GM18909 (cell line): ENCODE results near the gene ELAVL1.

Source experiments
- ATAC-seq: cut with Tn5 transposase; IDR thresholded peaks from one replicate; pipeline ENCODE4 v1.9.1; 2021; ENCODE audit warnings: mild to moderate bottlenecking; ENCODE audit not compliant: unreplicated experiment, poor library complexity

Gene ELAVL1

GRCh38 chr19:7987114-7987768 lies 18.2 kb downstream of the ELAVL1 start:
- ATAC-seq: no peak

DNA sequence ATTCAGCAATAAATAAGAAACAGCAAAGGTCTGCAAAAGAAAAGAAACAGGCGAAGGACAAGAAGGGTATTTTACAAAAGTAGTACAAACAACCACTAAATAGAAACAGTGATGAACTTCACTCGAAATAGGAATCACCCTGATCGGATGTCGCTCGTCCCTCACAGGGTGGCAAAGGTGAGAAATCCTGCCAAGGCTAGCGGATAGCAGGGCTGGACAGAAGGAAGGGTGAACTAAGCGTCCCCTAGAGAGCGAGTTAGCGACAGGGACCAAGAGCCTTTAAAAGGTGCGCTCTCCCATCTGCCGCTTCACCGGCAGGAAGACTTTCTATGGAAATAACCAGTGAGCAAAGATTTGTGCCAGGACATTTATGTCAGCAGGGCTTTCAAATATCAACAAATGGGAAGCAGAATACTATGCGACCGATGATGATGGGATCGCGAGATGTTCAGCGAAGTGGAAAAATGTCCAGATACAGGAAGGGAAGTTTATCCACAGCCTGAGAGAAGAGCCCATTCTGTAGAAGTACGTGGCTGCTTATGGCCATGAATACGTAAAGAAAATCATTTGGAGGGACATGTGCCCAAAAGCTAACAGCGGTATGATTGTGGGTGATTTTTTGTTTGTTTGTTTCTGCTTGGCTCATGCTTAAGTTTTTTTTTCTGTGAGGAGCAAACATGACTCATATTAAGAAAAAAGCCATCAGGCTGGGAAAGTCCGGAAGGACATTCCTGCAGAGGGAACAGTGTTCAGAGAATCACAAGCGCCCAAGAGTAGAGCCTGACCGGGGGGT lies 18.9 kb downstream of the ELAVL1 start:
- no peak for ATAC-seq

GRCh38 chr19:7985481-7985911 lies 19.9 kb downstream of the ELAVL1 start:
- no peak for ATAC-seq

DNA sequence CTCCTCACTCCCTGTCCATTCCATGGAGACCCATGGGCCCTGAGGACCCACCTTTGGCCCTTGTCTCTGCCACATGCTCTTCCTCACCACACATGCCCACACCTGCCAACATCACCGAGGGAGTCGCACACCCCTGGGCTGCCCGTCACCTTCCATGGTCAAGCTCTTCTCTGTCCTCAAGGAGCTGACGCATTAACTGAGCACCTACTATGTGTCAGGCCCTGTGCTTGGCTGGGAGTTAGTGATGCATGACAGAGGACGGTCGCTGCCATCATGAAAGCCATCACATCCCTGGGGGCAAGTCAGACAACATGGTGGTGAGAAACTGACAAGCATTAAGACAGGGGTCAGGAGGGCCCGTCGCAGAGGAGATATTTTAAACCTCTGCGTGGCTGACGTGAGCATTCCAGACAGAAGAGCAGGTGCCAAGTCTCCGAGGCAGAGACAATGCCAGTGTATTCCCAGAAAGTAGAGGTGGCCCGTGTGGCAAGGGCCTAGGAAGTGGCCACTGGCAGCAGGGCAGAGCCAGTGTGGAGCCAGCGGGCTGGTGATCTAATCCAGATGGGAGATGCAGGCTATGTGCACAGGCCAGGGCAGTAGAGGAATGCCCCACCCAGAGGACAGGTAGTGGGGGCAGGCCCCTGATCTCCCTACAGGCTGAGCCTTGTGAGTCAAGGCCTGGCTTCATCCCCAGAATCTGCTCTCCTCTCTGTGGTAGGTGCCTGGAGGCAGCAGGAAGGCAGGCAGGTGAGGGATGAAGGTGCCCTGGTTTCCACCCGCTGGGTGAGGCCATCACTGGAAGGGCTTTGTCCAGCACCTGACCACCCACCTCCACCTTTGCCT lies 21.2 kb downstream of the ELAVL1 start:
- no peak for ATAC-seq

- ATAC-seq: no peak
Observed at GRCh38 chr19:7983286-7983950, 22.0 kb downstream of the ELAVL1 start.

GRCh38 chr19:7982651-7983099 lies 22.8 kb downstream of the ELAVL1 start:
- no peak for ATAC-seq

DNA sequence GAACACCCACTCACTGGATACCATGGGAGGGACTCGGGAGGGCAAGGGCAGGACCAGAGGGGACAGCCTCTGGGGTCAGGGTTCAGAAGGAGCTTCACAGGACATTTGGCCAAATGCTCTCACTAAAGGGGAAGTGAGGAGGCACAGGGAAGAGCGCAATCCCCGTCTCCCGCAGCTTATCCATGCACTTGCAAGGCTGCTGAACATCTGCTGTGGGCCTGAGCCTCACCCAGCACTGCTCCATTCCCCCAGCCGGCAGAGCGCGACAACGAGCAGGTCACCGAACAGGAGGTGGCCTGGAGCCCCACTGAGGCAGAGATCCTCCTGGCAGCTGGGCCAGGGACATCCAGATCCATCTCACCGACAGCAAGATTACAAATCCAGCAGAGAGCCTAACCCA lies 23.3 kb downstream of the ELAVL1 start:
- no peak for ATAC-seq

GRCh38 chr19:7981661-7982060 lies 23.8 kb downstream of the ELAVL1 start:
- ATAC-seq: no peak

DNA sequence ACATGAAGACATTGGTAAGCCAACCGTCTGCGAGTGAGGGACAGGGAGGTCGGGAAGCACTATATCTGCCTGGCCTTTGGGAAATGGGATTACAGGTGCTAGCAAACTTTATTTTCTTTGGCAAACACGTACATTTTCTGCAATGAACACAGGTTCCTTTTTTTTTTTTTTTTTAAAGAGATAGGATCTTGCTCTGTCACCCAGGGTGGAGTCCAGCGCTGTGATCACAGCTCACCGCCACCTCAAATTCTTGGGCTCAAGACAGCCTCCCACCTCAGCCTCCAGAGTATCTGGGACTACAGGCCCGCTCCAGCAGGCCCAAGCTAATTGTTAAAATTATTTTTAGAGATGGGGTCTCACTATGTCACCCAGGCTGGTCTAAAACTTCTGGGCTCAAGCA lies 24.2 kb downstream of the ELAVL1 start:
- ATAC-seq: no peak

DNA sequence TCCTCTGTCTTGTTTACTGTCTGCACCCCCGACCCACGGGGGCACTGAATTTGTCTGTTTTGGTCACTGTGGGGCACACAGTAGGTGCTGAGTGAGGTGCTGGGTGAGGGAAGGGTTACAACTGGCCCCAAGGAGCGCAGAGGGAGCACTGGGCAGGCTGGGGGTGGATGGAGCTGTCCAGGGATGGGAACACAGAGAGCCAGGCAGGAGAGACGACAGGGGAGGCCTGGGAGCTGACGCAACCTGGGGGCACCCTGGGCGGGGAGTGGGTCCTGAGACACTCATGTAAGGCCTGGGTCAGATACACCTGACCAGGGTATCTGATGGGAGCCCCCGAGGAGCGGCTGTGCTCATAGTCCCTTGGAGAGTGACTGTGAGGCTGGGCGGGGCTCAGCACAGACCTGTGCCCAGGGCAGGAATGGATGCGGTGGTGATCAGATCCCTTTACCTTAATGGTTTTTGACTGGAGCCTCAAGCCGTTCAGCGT lies 24.8 kb downstream of the ELAVL1 start:
- ATAC-seq: no peak

DNA sequence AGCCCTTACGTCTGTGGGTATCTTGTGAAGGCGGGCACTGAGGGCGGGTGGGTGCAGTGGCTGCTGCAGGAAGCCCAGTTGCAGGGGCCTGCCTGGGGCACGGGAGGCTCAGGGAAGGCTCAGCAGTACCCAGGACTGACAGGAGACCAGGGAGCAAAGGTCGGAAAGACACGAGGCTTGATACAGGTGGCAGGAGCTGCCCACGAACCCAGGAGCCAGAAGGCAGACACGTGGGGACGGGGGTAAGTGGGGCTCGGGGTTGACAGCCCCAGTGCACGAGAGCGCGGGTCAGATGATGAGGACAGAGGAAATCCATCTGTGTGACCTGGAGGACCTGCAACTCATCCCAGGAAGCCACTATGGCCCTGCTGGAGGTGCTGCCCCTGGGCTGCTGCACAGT lies 25.3 kb downstream of the ELAVL1 start:
- ATAC-seq: no peak

DNA sequence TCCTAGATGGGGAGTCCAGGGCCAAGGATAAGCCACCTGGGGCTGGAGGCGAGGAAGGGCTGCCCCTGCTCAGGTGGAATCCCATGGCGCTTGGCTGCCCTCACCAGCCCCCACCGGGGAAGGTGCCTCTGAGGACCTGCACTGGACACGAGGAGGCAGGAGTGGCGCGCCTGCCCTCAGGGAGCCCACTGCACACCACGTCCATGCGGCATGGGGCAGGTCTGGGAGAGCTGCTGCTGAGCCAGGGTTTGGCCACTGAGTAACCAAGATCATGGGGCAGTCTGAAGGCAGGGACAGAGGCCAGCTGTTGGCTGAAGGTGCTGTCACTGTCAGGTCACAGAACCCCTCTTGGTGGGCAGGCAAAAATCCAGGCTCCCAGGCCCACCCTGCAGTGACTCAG lies 25.9 kb downstream of the ELAVL1 start:
- no peak for ATAC-seq

DNA sequence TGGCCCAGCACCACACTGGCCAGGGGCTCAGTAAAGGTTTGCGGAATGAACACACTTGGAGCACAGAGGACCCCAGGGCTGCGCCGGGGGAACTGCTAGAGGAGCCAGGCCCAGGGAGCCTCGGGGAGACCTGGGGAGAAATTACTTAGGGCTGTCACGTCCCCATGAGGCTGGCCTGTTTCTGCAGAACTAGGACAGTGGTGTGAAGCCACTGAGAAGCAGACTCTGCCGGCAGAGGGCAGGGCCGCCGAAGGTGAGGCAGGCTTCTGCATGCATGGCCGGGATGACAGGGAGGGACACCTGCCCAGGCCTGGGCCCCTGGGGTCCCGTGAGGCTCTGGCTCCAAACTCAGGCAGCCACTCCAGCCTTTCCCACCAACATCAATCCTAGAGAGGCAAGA lies 26.4 kb downstream of the ELAVL1 start:
- no peak for ATAC-seq

DNA sequence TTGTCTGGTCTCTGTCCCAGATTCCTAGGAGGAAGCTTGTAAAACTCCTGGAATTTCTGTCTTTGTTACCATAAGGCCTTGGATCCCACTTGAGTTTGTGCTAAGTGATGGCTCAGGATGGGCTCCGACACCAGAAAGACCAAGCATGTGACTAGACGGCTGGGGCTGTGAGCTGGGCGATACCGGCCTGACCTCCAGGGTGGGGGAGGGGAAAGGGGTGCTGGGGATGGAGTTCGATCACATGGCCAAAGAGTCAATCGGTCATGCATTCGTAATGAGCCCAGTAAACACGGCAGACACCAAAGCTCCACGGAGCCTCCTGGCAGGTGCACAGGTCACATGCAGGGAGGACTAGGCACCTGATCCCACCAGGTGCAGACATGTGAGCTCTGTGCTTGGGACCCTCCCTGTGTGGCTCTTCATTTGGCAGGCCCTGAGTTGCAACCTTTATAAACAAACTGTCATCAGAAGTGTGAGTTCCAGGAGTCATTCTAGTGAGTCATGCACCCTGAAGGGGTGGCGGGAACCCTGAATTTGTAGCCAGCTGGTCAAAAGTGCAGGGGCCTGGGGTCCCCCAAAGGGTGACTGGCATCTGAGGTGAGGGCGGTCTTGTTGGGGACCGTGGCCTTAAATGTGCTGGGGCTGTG lies 27.1 kb downstream of the ELAVL1 start:
- no peak for ATAC-seq

GRCh38 chr19:7977723-7978040 lies 27.8 kb downstream of the ELAVL1 start:
- no peak for ATAC-seq

DNA sequence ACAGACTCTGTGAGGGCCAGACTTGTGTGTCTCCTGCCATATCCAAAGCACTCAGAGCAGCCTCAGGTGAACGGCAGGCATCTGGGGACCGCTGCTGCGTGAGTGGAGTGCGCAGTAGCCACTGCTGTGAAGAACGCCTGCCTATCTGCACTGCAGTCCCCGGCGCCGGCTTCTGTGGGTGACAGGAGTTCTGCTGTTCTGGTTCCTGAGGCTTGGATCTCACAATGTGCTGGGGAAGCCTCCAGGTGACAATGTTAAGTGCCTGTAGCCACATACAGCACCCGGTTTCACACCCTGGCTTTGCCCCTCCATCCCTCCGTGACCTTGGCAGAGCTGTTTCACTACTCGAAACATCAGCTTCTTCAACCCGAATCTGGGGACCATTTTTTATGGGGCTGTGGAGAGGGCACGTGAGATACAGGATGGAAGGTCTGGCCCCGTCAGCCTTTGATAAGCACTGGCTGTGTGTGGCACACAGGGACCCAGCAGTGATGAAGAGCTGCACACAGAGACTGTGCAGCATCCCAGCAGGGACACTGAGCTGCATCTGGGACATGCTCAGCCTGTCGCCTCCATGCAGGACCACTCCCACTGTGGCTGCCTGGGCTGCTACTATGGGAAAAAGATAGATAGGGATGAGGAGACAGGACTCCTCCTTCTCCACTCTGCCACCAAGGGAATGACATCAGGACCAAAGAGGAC lies 28.3 kb downstream of the ELAVL1 start:
- ATAC-seq: no peak

GRCh38 chr19:7976461-7976860 lies 29.0 kb downstream of the ELAVL1 start:
- no peak for ATAC-seq

DNA sequence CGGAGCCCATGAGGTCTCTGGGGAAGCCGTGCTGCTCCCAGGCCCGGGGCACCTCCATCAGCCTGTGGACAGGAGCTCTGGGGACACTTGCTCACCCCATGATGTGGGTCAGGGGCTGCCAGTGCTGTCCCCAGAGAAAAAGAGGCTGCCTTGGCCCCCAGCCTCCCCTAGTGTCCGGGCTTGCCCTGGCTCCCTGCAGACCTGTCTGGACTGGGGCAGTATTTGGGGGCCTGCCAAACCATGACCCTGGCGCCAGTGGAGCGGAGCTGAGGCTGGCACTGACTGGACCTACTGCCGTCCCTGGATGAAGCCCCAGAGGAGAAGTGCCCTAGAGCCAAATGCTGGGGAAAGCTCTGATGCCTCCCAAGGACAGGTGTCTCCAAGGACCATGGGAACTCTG lies 30.4 kb downstream of the ELAVL1 start:
- no peak for ATAC-seq

DNA sequence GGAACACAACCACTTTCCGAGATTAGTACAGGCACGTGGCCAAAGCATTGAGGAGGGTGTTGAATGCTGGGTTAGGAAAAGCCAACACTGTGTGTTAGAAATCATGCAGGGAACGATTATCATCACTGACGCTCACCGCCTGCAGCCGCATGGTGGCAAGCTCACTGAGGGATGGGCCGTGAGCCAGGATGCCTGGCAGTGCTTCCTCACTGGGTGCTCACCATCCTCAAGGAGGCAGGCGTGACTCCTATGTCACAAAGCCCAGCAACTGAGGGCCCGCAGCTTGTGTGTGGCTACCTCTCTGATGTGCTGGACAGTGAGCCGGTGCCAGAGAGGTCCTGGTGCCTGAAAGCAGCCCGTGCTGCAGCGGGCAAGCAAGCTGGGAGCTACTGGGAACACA lies 31.6 kb downstream of the ELAVL1 start:
- ATAC-seq: no peak
